ENCODE measurements around the gene ZNF853. TPM values are rescaled to one million over a fixed set of nuclear protein-coding genes. Genes with fewer than 3 reads are reported as not detected.

ZNF853 gene
- total and polyA plus RNA-seq, 5 donors: 8.2 to 20.6 (median 15.7) TPM

GRCh38 chr7:6647080-6647479, 31.7 kb downstream of the ZNF853 start:
- no peaks in the 10 kb centered on the region for H3K4me1 ChIP-seq (ENCODE audit: control insufficient read depth, insufficient read depth, low read length)
- DNase-seq (no peak), ATAC-seq (no peak)
- no peak overlapping the region for H3K27ac ChIP-seq (ENCODE audit: low read length)
- H3K27me3 ChIP-seq (ENCODE audit: control insufficient read depth, insufficient read depth): no peaks in the 10 kb centered on the region
- no peak overlapping the region for H3K4me3 ChIP-seq (ENCODE audit: low read length)
- intact Hi-C loops (cut with DNase I): no loop called here
- H3K9me3 ChIP-seq (ENCODE audit: control insufficient read depth, low read length): no peaks in the 10 kb centered on the region
- 81% methylated on average over 8 of the region's 8 CpGs for WGBS

GRCh38 chr7:6647541-6647940, 32.1 kb downstream of the ZNF853 start:
- Histone ChIP-seq H3K4me1 (ENCODE audit: control insufficient read depth, insufficient read depth, low read length) (no peaks in the 10 kb centered on the region), H3K9me3 (ENCODE audit: control insufficient read depth, low read length) (no peaks in the 10 kb centered on the region), H3K27ac (ENCODE audit: low read length) (no peak overlapping the region), H3K4me3 (ENCODE audit: low read length) (no peak overlapping the region), H3K27me3 (ENCODE audit: control insufficient read depth, insufficient read depth) (no peaks in the 10 kb centered on the region)
- DNase-seq: no peak
- no peak for ATAC-seq
- intact Hi-C loops (cut with DNase I): no loop called here
- 91% methylated on average over 14 of the region's 14 CpGs for WGBS

- H3K27me3 ChIP-seq (ENCODE audit: control insufficient read depth, insufficient read depth): no peaks in the 10 kb centered on the region
- 96% methylated on average over 17 of the region's 17 CpGs for WGBS
- no peaks in the 10 kb centered on the region for H3K4me1 ChIP-seq (ENCODE audit: control insufficient read depth, insufficient read depth, low read length)
- no peak overlapping the region for H3K27ac ChIP-seq (ENCODE audit: low read length)
- no peak for DNase-seq
- H3K9me3 ChIP-seq (ENCODE audit: control insufficient read depth, low read length): no peaks in the 10 kb centered on the region
- H3K4me3 ChIP-seq (ENCODE audit: low read length): no peak overlapping the region
- ATAC-seq: no peak
- intact Hi-C loops (cut with DNase I): no loop called here
These were observed 32.8 kb downstream of the ZNF853 start for GRCh38 chr7:6648066-6648814.

GRCh38 chr7:6648815-6649104, 33.4 kb downstream of the ZNF853 start:
- Histone ChIP-seq H3K27ac (ENCODE audit: low read length) (no peak overlapping the region), H3K4me1 (ENCODE audit: control insufficient read depth, insufficient read depth, low read length) (no peaks in the 10 kb centered on the region), H3K9me3 (ENCODE audit: control insufficient read depth, low read length) (no peaks in the 10 kb centered on the region), H3K27me3 (ENCODE audit: control insufficient read depth, insufficient read depth) (no peaks in the 10 kb centered on the region), H3K4me3 (ENCODE audit: low read length) (no peak overlapping the region)
- intact Hi-C loops (cut with DNase I): no loop called here
- no peak for DNase-seq
- 92% methylated on average over 5 of the region's 5 CpGs for WGBS
- no peak for ATAC-seq

GRCh38 chr7:6649241-6649961, 34.0 kb downstream of the ZNF853 start:
- intact Hi-C loops (cut with DNase I): no loop called here
- H3K9me3 ChIP-seq (ENCODE audit: control insufficient read depth, low read length): no peaks in the 10 kb centered on the region
- no peaks in the 10 kb centered on the region for H3K4me1 ChIP-seq (ENCODE audit: control insufficient read depth, insufficient read depth, low read length)
- H3K27ac ChIP-seq (ENCODE audit: low read length): no peak overlapping the region
- WGBS: 75% methylated on average over 13 of the region's 13 CpGs
- no peaks in the 10 kb centered on the region for H3K27me3 ChIP-seq (ENCODE audit: control insufficient read depth, insufficient read depth)
- ATAC-seq: no peak
- peak in 1 of 3 donors; percentile 40 for DNase-seq
- H3K4me3 ChIP-seq (ENCODE audit: low read length): no peak overlapping the region

- WGBS: 96% methylated on average over 10 of the region's 10 CpGs
- intact Hi-C loops (cut with DNase I): no loop called here
- DNase-seq: peak in 1 of 3 donors; percentile 32
- H3K9me3 ChIP-seq (ENCODE audit: control insufficient read depth, low read length): no peaks in the 10 kb centered on the region
- H3K27ac ChIP-seq (ENCODE audit: low read length): no peak overlapping the region
- no peaks in the 10 kb centered on the region for H3K4me1 ChIP-seq (ENCODE audit: control insufficient read depth, insufficient read depth, low read length)
- H3K4me3 ChIP-seq (ENCODE audit: low read length): no peak overlapping the region
- ATAC-seq: no peak
- no peaks in the 10 kb centered on the region for H3K27me3 ChIP-seq (ENCODE audit: control insufficient read depth, insufficient read depth)
These were observed 34.7 kb downstream of the ZNF853 start for GRCh38 chr7:6650086-6650485.

GRCh38 chr7:6650521-6651011, 35.2 kb downstream of the ZNF853 start:
- 97% methylated on average over 12 of the region's 12 CpGs for WGBS
- H3K4me1 ChIP-seq (ENCODE audit: control insufficient read depth, insufficient read depth, low read length): no peaks in the 10 kb centered on the region
- intact Hi-C loops (cut with DNase I): no loop called here
- DNase-seq: no peak
- H3K9me3 ChIP-seq (ENCODE audit: control insufficient read depth, low read length): no peaks in the 10 kb centered on the region
- no peak for ATAC-seq
- H3K4me3 ChIP-seq (ENCODE audit: low read length): no peak overlapping the region
- H3K27me3 ChIP-seq (ENCODE audit: control insufficient read depth, insufficient read depth): no peaks in the 10 kb centered on the region
- H3K27ac ChIP-seq (ENCODE audit: low read length): no peak overlapping the region

GRCh38 chr7:6651851-6652445, 36.5 kb downstream of the ZNF853 start:
- H3K27ac ChIP-seq (ENCODE audit: low read length): no peak overlapping the region
- WGBS: 99% methylated on average over 32 of the region's 32 CpGs
- no peaks in the 10 kb centered on the region for H3K9me3 ChIP-seq (ENCODE audit: control insufficient read depth, low read length)
- H3K4me3 ChIP-seq (ENCODE audit: low read length): no peak overlapping the region
- H3K4me1 ChIP-seq (ENCODE audit: control insufficient read depth, insufficient read depth, low read length): no peaks in the 10 kb centered on the region
- ATAC-seq (no peak), DNase-seq (no peak)
- H3K27me3 ChIP-seq (ENCODE audit: control insufficient read depth, insufficient read depth): no peaks in the 10 kb centered on the region
- intact Hi-C loops (cut with DNase I): no loop called here

- no peak for ATAC-seq
- WGBS: 95% methylated on average over 75 of the region's 75 CpGs
- H3K4me1 ChIP-seq (ENCODE audit: control insufficient read depth, insufficient read depth, low read length): no peaks in the 10 kb centered on the region
- DNase-seq: peak in 1 of 3 donors; percentile 56
- intact Hi-C loops (cut with DNase I): no loop called here
- H3K27me3 ChIP-seq (ENCODE audit: control insufficient read depth, insufficient read depth): no peaks in the 10 kb centered on the region
- H3K9me3 ChIP-seq (ENCODE audit: control insufficient read depth, low read length): no peaks in the 10 kb centered on the region
- H3K27ac ChIP-seq (ENCODE audit: low read length): no peak overlapping the region
- H3K4me3 ChIP-seq (ENCODE audit: low read length): no peak overlapping the region
These were observed 37.1 kb downstream of the ZNF853 start for GRCh38 chr7:6652446-6653011.

GRCh38 chr7:6653071-6654003, 37.9 kb downstream of the ZNF853 start:
- no peak for ATAC-seq
- DNase-seq: no peak
- 92% methylated on average over 146 of the region's 146 CpGs for WGBS
- Histone ChIP-seq H3K27me3 (ENCODE audit: control insufficient read depth, insufficient read depth) (no peaks in the 10 kb centered on the region), H3K27ac (ENCODE audit: low read length) (no peak overlapping the region), H3K9me3 (ENCODE audit: control insufficient read depth, low read length) (no peaks in the 10 kb centered on the region), H3K4me3 (ENCODE audit: low read length) (no peak overlapping the region), H3K4me1 (ENCODE audit: control insufficient read depth, insufficient read depth, low read length) (no peaks in the 10 kb centered on the region)
- intact Hi-C loops (cut with DNase I): no loop called here

Measured in right cardiac atrium (tissue), 5 donors.